Posterior vena cava (tissue), 2 donors: ENCODE results near the gene JAGN1. TPM values are rescaled to one million over a fixed set of nuclear protein-coding genes. Genes with fewer than 3 reads are reported as not detected.
A peak's percentile ranks its signal among the peaks of the same experiment; 100 is the strongest.
"Not testable (repeated sequence)": the region's sequence is repeated elsewhere in the genome, so short reads cannot be mapped to it uniquely, and the experiment has no call there.

Experiments
- DNase-seq: peaks from one replicate; pipeline ENCODE4 v3.0.0-alpha.2; 2020; ENCODE audit warnings: low spot score
- intact Hi-C, 2 donors: fragments of 100-400 bp; cut with DNase I; formaldehyde crosslinking; loops; one replicate each; pipeline versions ENCODE4 v1.14.1 to v1.14.2; 2022 to 2023
- total RNA-seq, 2 donors: library from RNA; stranded (reverse); fragmentation: NEBNext Ultra II Directional; extraction: Animal tissue kit (Norgen Biotek cat#: 25700); gene quantifications; one replicate each; pipeline ENCODE4 v1.2.1, GENCODE V29; 2021
- donor health status: DM: yes; HTN: yes; CAD: no.
- donor health status: DM: yes; HTN: yes; CAD: no.

Gene JAGN1
- total RNA-seq, 2 donors from 2014 or later: 19.6 to 20.0 TPM

- intact Hi-C loops: no loop called here
- DNase-seq: peak; percentile 85
These were observed 26.0 kb upstream of the JAGN1 start for GRCh38 chr3:9864200-9864927.

DNA sequence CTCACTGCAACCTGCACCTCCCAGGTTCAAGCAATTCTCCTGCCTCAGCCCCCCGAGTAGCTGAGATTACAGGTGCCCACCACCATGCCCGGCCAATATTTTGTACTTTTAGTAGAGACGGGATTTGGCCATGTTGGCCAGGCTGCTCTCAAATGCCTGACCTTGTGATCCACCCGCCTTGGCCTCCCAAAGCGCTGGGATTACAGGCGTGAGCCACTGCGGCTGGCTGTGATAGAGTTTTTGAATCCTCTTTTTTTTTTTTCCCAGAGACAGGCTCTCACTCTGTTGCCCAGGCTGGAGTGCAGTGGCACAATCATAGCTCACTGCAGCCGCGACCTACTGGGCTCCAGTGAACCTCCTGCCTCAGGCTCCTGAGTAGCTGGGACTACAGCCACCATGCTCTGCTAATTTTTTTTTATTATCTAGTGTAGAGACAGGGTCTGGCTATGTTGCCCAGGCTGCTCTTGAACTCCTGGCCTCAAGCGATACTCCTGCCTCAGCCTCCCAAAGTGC, 25.2 kb upstream of the JAGN1 start:
- peak; percentile 53 for DNase-seq
- intact Hi-C loops: not testable (repeated sequence)

GRCh38 chr3:9866639-9867038, 23.8 kb upstream of the JAGN1 start:
- DNase-seq: peak; percentile 76

DNA sequence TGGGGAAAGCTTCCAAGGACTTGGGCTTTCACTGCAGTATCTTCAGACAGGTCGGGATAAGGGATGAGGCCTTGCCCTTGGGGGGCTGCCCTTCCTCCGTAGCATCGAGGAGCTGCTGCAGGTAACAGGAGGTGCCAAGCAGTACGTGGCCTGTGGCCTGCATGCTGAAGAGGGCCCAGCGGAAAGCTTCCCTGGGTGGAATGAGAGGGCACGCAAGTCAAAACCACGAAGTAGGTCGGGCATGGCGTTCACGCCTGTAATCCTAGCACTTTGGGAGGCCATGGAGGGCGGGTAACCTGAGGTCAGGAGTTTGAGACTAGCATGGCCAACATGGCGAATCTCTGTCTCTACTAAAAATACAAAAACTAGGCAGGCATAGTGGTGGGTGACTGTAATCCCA, 23.3 kb upstream of the JAGN1 start:
- intact Hi-C loops: no loop called here

More at GRCh38 chr3:9866639-9867038, 23.8 kb upstream of the JAGN1 start:
- intact Hi-C loops: no loop called here

GRCh38 chr3:9869955-9870354, 20.5 kb upstream of the JAGN1 start:
- intact Hi-C loops: no loop called here
- peak; percentile 11 for DNase-seq

More for the DNA sequence above, 23.3 kb upstream of the JAGN1 start:
- DNase-seq: peak; percentile 64

- DNase-seq: no peak
- intact Hi-C loops: no loop called here
These were observed 19.4 kb upstream of the JAGN1 start for GRCh38 chr3:9870978-9871377.

DNA sequence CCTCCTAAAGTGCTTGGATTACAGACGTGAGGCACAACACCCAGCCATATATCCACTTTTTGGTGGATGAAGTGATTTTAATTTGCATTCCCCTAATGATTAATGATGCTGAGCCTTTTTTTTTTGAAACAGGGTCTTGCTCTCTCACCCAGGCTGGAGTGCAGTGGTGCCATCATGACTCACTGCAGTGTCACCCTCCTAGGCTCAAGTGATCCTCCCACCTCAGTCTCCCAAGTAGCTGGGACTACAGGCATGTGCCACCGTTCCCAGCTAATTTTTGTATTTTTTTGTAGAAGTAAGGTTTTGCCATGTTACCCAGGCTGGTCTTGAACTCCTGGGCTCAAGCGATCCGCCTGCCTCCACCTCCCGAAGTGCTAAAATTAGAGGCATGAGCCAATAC, 18.3 kb upstream of the JAGN1 start:
- DNase-seq, intact Hi-C loops: not testable (repeated sequence)

- intact Hi-C loops: no loop called here
- no peak for DNase-seq
These were observed 15.0 kb upstream of the JAGN1 start for GRCh38 chr3:9875448-9875847.

- intact Hi-C loops, DNase-seq: not testable (repeated sequence)
These were observed 14.2 kb upstream of the JAGN1 start for GRCh38 chr3:9876255-9876654.

DNA sequence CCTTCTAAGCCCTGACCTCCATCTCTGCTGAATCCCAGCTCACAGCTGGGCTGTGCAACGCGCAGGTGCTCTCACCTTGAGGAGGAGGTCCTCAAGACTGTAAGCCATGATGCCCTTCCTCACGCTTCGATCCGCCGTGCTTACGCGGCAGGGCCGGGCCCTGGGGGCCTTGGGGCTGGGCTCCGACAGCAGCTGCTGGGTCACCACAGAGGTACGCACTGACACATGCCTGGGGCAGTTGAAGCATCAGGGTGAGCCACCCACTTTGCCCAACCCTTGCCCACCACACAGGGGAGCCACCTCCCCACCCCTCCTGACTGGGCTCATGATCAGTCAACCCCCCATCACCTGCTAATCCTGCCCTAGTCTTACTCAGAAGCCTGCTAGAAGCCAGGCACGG, 13.4 kb upstream of the JAGN1 start:
- intact Hi-C loops: no loop called here

GRCh38 chr3:9878700-9879099, 11.7 kb upstream of the JAGN1 start:
- intact Hi-C loops: no loop called here
- DNase-seq: peak; percentile 29

More for the DNA sequence above, 13.4 kb upstream of the JAGN1 start:
- peak; percentile 75 for DNase-seq

- intact Hi-C loops: no loop called here
- DNase-seq: peak; percentile 24
These were observed 10.4 kb upstream of the JAGN1 start, which contains the start of gene CIDEC for GRCh38 chr3:9879830-9880549. Gene CIDEC, minus strand, starts transcription at chr3:9880253. Its CDS starts 1,767 bp downstream, at chr3:9878486.

GRCh38 chr3:9881441-9881840, 9.0 kb upstream of the JAGN1 start:
- intact Hi-C loops: no loop called here
- DNase-seq: no peak

DNA sequence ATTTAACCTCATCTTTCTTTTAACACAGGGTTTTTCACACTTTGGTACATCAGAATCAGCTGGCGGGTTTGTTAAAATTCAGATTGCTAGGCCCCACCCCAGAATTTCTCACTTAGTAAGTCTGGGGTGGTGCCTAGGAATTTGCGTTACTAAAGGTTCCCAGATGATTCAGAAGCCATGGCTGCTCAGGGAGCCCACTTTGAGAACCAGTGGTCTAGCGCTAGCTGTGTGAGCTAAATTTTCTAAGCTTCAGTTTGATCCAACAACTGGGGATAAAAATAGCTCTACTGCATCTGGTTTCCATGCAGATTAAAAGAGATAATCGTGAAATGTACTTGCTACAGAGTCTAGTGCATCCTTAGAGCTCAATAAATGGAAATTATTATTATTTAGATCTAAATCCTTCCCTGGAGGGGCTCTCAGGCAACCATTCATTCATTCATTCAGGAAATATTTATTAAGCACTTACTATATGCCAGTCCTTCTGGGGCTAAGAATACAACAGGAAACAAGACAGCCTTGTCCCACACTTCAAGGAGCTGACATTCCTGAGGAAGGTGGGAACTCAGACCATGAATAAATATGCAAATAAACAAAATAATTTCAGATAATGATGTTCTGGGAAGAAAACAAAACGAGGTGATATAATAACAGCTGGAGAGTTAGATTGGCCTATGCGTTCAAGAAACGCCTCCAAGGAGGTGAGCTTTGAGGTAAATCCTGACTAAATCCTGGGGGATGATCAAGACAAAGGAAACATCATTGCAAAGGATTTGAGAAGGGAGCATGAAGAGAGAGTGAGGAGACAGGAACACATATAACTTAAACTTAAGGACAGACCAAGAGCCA, 6.5 kb upstream of the JAGN1 start:
- peak; percentile 11 for DNase-seq
- intact Hi-C loops: no loop called here

GRCh38 chr3:9884555-9885165, 5.8 kb upstream of the JAGN1 start:
- intact Hi-C loops: no loop called here
- peak; percentile 31 for DNase-seq

DNA sequence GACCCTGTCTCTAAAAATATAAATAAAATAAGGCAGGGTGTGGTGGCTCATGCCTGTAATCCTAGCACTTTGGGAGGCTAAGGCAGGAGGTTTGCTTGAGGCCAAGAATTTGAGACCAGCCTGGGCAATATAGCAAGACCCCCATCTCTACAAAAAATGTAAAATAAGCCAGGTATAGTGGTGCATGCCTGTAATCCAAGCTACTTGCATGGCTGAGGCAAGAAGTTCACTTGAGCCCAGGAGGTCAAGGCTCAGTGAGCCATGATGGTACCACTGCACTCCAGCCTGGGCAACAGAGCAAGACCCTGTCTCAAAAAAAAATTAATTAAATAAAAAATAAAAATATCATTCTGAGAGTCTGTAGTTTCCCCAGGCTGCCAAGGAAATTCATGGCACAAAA, 4.1 kb upstream of the JAGN1 start:
- intact Hi-C loops: no loop called here
- no peak for DNase-seq

- DNase-seq: peak; percentile 16
These were observed 2.9 kb upstream of the JAGN1 start for GRCh38 chr3:9887480-9887879.

GRCh38 chr3:9888540-9888939, 1.9 kb upstream of the JAGN1 start:
- DNase-seq: no peak
- intact Hi-C loops: no loop called here

More at GRCh38 chr3:9887480-9887879, 2.9 kb upstream of the JAGN1 start:
- intact Hi-C loops: no loop called here

GRCh38 chr3:9889405-9889804, 1.0 kb upstream of the JAGN1 start:
- intact Hi-C loops: no loop called here

More at GRCh38 chr3:9889405-9889804, 1.0 kb upstream of the JAGN1 start:
- DNase-seq: no peak
